Neural cell (in vitro differentiated cells): ENCODE results near the gene ARID1B.

ENCODE experiments used
- CTCF ChIP-seq: fragments of 450-650 bp; IDR thresholded peaks from 2 replicates; pipeline ENCODE4 v1.5.1; 2014; ENCODE audit warnings: antibody characterized with exemption, mild to moderate bottlenecking, moderate library complexity; ENCODE audit not compliant: poor library complexity, severe bottlenecking
- EZH2 ChIP-seq: fragments of 200-600, 300-800 bp; shearing (Covaris generic), sonication (generic); IDR thresholded peaks from 2 replicates; pipeline ENCODE4 v1.6.1; 2014; ENCODE audit warnings: antibody characterized with exemption, low read length, borderline replicate concordance, mild to moderate bottlenecking; ENCODE audit not compliant: insufficient read depth, poor library complexity, severe bottlenecking
- POLR2AphosphoS5 ChIP-seq: IDR thresholded peaks from 2 replicates; pipeline ENCODE4 v1.6.1; 2012
- RAD21 ChIP-seq: fragments of 450-650 bp; conservative IDR thresholded peaks from 2 replicates; pipeline ENCODE4 v1.6.1; 2014; ENCODE audit warnings: antibody characterized with exemption, mild to moderate bottlenecking, moderate library complexity
- SMC3 ChIP-seq: fragments of 450-650 bp; conservative IDR thresholded peaks from 2 replicates; pipeline ENCODE4 v1.6.1; 2014; ENCODE audit warnings: antibody characterized with exemption, mild to moderate bottlenecking, moderate library complexity; ENCODE audit not compliant: poor library complexity

DNA sequence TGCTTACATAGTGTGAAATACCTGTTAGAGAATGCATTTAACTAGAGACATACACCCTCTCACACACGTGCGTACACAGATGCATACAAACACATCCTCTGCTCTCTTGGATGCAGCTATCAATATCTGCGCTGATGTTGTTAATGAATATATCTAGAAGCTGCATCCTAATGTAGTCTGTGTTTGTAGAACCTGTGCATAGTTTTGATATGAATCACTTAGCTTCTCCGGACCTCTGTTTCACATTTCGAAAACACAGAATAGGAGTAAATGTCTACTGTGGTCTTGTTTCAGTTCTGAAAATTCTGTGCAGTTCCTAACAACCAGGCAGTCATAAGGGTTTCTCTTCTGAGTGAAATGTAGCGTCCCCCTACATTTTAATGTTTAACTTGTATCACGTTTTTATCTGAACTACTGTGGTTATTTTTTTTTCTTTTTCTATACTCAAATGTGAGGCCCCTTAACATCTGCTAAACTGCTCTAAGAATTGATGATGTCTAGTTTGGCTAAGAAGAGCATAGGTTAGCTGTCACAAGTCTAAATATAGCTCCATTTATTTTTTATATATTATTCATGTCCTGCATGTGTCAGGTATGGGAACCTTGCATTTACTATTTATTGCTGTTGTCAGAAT is 291.6 kb downstream of the ARID1B start:
- TF ChIP-seq CTCF (no peak), SMC3 (no peak), RAD21 (no peak), EZH2 (no peak), POLR2AphosphoS5 (no peak)
